Thymus (tissue), 11 donors: ENCODE data around the gene PSMA6. TPM values are rescaled to one million over a fixed set of nuclear protein-coding genes. Genes with fewer than 3 reads are reported as not detected.
"Not testable (repeated sequence)": the region's sequence is repeated elsewhere in the genome, so short reads cannot be mapped to it uniquely, and the experiment has no call there.

Experiments used
- DNase-seq, 9 donors: peaks; one replicate each; pipeline ENCODE4 v3.0.0-alpha.2; 2013; ENCODE audit warnings: low spot score in 9 of 9, low read depth in 6 of 9, missing footprints in 1 of 9
- H3K27ac ChIP-seq, 2 donors: one replicate each; pipeline ENCODE4 v1.5.1; 2013; ENCODE audit warnings: control low read depth in 1 of 2, low read depth in 1 of 2, low read length in 1 of 2, mild to moderate bottlenecking in 1 of 2, moderate library complexity in 1 of 2
- H3K27me3 ChIP-seq, 2 donors: one replicate each; pipeline ENCODE4 v1.5.1; 2013; ENCODE audit warnings: low read length in 1 of 2; ENCODE audit not compliant: control insufficient read depth in 2 of 2, insufficient read depth in 1 of 2
- H3K36me3 ChIP-seq, 2 donors: one replicate each; pipeline ENCODE4 v1.5.1; 2013; ENCODE audit warnings: low read length in 1 of 2, mild to moderate bottlenecking in 1 of 2, moderate library complexity in 1 of 2; ENCODE audit not compliant: control insufficient read depth in 2 of 2, insufficient read depth in 2 of 2
- H3K4me1 ChIP-seq, 2 donors: one replicate each; pipeline ENCODE4 v1.5.1; 2013; ENCODE audit warnings: low read length in 2 of 2; ENCODE audit not compliant: control insufficient read depth in 2 of 2, insufficient read depth in 2 of 2
- H3K4me3 ChIP-seq, 2 donors: one replicate each; pipeline ENCODE4 v1.5.1; 2013; ENCODE audit warnings: low read length in 2 of 2, control low read depth in 1 of 2, mild to moderate bottlenecking in 1 of 2
- H3K9me3 ChIP-seq, 2 donors: one replicate each; pipeline ENCODE4 v1.5.1; 2013; ENCODE audit warnings: low read length in 1 of 2, mild to moderate bottlenecking in 1 of 2; ENCODE audit not compliant: control insufficient read depth in 2 of 2, insufficient read depth in 1 of 2
- WGBS: extraction: QIAGEN DNeasy Blood & Tissue Kit; methylation state at CpG from one replicate; pipeline ENCODE4 v1.1.7; 2013; 5-methylcytosine and 5-hydroxymethylcytosine counted together
- polyA plus RNA-seq: library from polyadenylated mRNA; stranded (reverse); fragments of 200-250 nt; gene quantifications from one replicate; pipeline ENCODE4 v1.2.3, GENCODE V29; 2013
- total RNA-seq: library from RNA; stranded (reverse); fragments of 120-200 nt; gene quantifications from one replicate; pipeline ENCODE4 v1.2.4, GENCODE V29; 2013
- donor health status: healthy.

PSMA6 gene
- total and polyA plus RNA-seq, 2 donors: 206 to 550 TPM

- Histone ChIP-seq H3K36me3 (peaks cover 4 to 13% of the 10 kb centered on the region in 2 donors), H3K4me3 (no peak overlapping the region), H3K27me3 (no peaks in the 10 kb centered on the region), H3K9me3 (no peaks in the 10 kb centered on the region), H3K27ac (peak overlapping the region; percentile 37 to 68), H3K4me1 (peaks cover 19 to 43% of the 10 kb centered on the region in 2 donors)
- WGBS: 78% methylated on average over 3 of the region's 3 CpGs
- DNase-seq: no peak
Observed at GRCh38 chr14:35300228-35300627, 8.0 kb downstream of the PSMA6 start.

GRCh38 chr14:35301334-35301733 is 9.2 kb downstream of the PSMA6 start:
- Histone ChIP-seq H3K27ac (peak overlapping the region; percentile 31 to 73), H3K4me1 (peaks cover 14 to 36% of the 10 kb centered on the region in 2 donors), H3K36me3 (peaks cover 0 to 15% of the 10 kb centered on the region in 2 donors)
- not testable (repeated sequence) for H3K9me3 ChIP-seq, H3K4me3 ChIP-seq, H3K27me3 ChIP-seq, DNase-seq
- 53% methylated on average over 4 of the region's 4 CpGs for WGBS

GRCh38 chr14:35301735-35302528 is 9.8 kb downstream of the PSMA6 start:
- WGBS: 88% methylated on average over 1 of the region's 1 CpG
- DNase-seq: peak in 1 of 9 donors; percentile 55
- H3K36me3 ChIP-seq: peaks cover 0 to 19% of the 10 kb centered on the region in 2 donors
- no peak overlapping the region for H3K4me3 ChIP-seq
- H3K27ac ChIP-seq: peak overlapping the region; percentile 31 to 73
- no peaks in the 10 kb centered on the region for H3K9me3 ChIP-seq
- peaks cover 14 to 36% of the 10 kb centered on the region in 2 donors for H3K4me1 ChIP-seq
- H3K27me3 ChIP-seq: no peaks in the 10 kb centered on the region

GRCh38 chr14:35303149-35303935 is 11.2 kb downstream of the PSMA6 start:
- WGBS: 98% methylated on average over 4 of the region's 4 CpGs

GRCh38 chr14:35304812-35305462 is 12.8 kb downstream of the PSMA6 start:
- Histone ChIP-seq H3K27ac (no peak overlapping the region), H3K36me3 (peaks cover 12 to 49% of the 10 kb centered on the region in 2 donors), H3K4me3 (no peak overlapping the region), H3K4me1 (peaks cover 6 to 23% of the 10 kb centered on the region in 2 donors), H3K27me3 (no peaks in the 10 kb centered on the region), H3K9me3 (no peaks in the 10 kb centered on the region)
- WGBS: over 99% methylated on average over 5 of the region's 5 CpGs
- DNase-seq: no peak

More at GRCh38 chr14:35303149-35303935, 11.2 kb downstream of the PSMA6 start:
- H3K4me3 ChIP-seq: no peak overlapping the region
- peaks cover 3 to 33% of the 10 kb centered on the region in 2 donors for H3K36me3 ChIP-seq
- H3K27me3 ChIP-seq: no peaks in the 10 kb centered on the region
- H3K27ac ChIP-seq: peak overlapping the region in 1 of 2 donors; percentile 18
- DNase-seq: no peak
- H3K4me1 ChIP-seq: peaks cover 12 to 33% of the 10 kb centered on the region in 2 donors
- no peaks in the 10 kb centered on the region for H3K9me3 ChIP-seq

GRCh38 chr14:35305633-35306032 is 13.5 kb downstream of the PSMA6 start:
- WGBS: 99% methylated on average over 3 of the region's 3 CpGs
- peaks cover 18 to 56% of the 10 kb centered on the region in 2 donors for H3K36me3 ChIP-seq
- H3K27ac ChIP-seq: no peak overlapping the region
- H3K27me3 ChIP-seq: no peaks in the 10 kb centered on the region
- peaks cover 3 to 16% of the 10 kb centered on the region in 2 donors for H3K4me1 ChIP-seq
- DNase-seq: no peak
- H3K4me3 ChIP-seq: no peak overlapping the region
- no peaks in the 10 kb centered on the region for H3K9me3 ChIP-seq

- no peak for DNase-seq
- Histone ChIP-seq H3K9me3 (no peaks in the 10 kb centered on the region), H3K4me3 (no peak overlapping the region), H3K36me3 (peaks cover 19 to 61% of the 10 kb centered on the region in 2 donors), H3K27ac (no peak overlapping the region), H3K27me3 (no peaks in the 10 kb centered on the region), H3K4me1 (peaks cover 3 to 15% of the 10 kb centered on the region in 2 donors)
- 99% methylated on average over 5 of the region's 5 CpGs for whole genome bisulfite sequencing
Observed at GRCh38 chr14:35306114-35306513, 13.9 kb downstream of the PSMA6 start.

GRCh38 chr14:35317820-35318219 is 25.6 kb downstream of the PSMA6 start:
- 99% methylated on average over 3 of the region's 3 CpGs for WGBS
- H3K9me3 ChIP-seq: no peaks in the 10 kb centered on the region
- no peak overlapping the region for H3K27ac ChIP-seq
- no peak for DNase-seq
- H3K4me3 ChIP-seq: no peak overlapping the region
- no peaks in the 10 kb centered on the region for H3K27me3 ChIP-seq
- H3K4me1 ChIP-seq: peaks cover 0 to 5% of the 10 kb centered on the region in 2 donors
- H3K36me3 ChIP-seq: peaks cover 26 to 55% of the 10 kb centered on the region in 2 donors
